Fibroblast of the aortic adventitia (primary cell): ENCODE measurements around the gene PFKFB2. TPM values are rescaled to one million over a fixed set of nuclear protein-coding genes. Genes with fewer than 3 reads are reported as not detected.
A peak's percentile ranks its signal among the peaks of the same experiment; 100 is the strongest.

Source experiments
- DNase-seq: peaks from one replicate; pipeline ENCODE4 v3.0.0-alpha.2; 2010; ENCODE audit warnings: low read depth
- H3K4me3 ChIP-seq: 2 replicates; pipeline ENCODE4 v1.5.1; 2011; ENCODE audit warnings: low read depth, mild to moderate bottlenecking, control low read depth, low read length, moderate library complexity
- CTCF ChIP-seq: IDR thresholded peaks from 2 replicates; pipeline ENCODE4 v1.5.1; 2011; ENCODE audit warnings: mild to moderate bottlenecking, low read length, control low read depth, inconsistent platforms; ENCODE audit not compliant: insufficient read depth
- total RNA-seq: library from RNA; depleted of rRNA; stranded (reverse); fragments of >200 nt; gene quantifications from 2 replicates; pipeline ENCODE4 v1.2.3, GENCODE V29; 2012; ENCODE audit warnings: low replicate concordance

Gene PFKFB2
- total RNA-seq, 1 donor = 6.9 TPM

GRCh38 chr1:207078578-207079132 is 25.6 kb downstream of the PFKFB2 start:
- H3K4me3 ChIP-seq = no peak overlapping the region
- TF ChIP-seq CTCF = no peak
- DNase-seq = no peak

GRCh38 chr1:207079706-207080241 is 26.7 kb downstream of the PFKFB2 start:
- no peak for DNase-seq
- TF ChIP-seq CTCF = no peak
- no peak overlapping the region for H3K4me3 ChIP-seq

GRCh38 chr1:207081088-207081487 is 28.0 kb downstream of the PFKFB2 start:
- TF ChIP-seq CTCF = no peak
- DNase-seq = no peak
- no peak overlapping the region for H3K4me3 ChIP-seq

GRCh38 chr1:207081806-207082205 is 28.7 kb downstream of the PFKFB2 start:
- TF ChIP-seq CTCF = no peak
- DNase-seq = no peak
- H3K4me3 ChIP-seq = no peak overlapping the region

GRCh38 chr1:207084232-207084631 is 31.2 kb downstream of the PFKFB2 start:
- H3K4me3 ChIP-seq = no peak overlapping the region
- no peak for TF ChIP-seq CTCF
- DNase-seq = no peak

- peak; percentile 59 for DNase-seq
- H3K4me3 ChIP-seq = no peak overlapping the region
- TF ChIP-seq CTCF = peak; percentile 59
These were observed 31.7 kb downstream of the PFKFB2 start for GRCh38 chr1:207084701-207085180.

GRCh38 chr1:207085887-207086286 is 32.8 kb downstream of the PFKFB2 start:
- no peak for DNase-seq
- no peak overlapping the region for H3K4me3 ChIP-seq
- no peak for TF ChIP-seq CTCF
